ENCODE results near the gene LTO1. TPM values are rescaled to one million over a fixed set of nuclear protein-coding genes. Genes with fewer than 3 reads are reported as not detected.

The LTO1 gene
- total and polyA plus RNA-seq, 2 of the 13 experiments (the other 11 are each of a cell fraction or from before 2014, with no cell fraction given): 11.8 to 15.0 TPM

GRCh38 chr11:69656536-69657455 is 18.4 kb downstream of the LTO1 start:
- ChIA-PET POLR2A (interaction anchor here (1.2 to 6.1 kb wide), 5 partner anchors 11 to 359 kb away, joined by 7 to 128 read pairs (median 40); partner anchors contain the start of genes CCND1 and LTO1), CTCF (ENCODE audit: low intra/inter-chr PET ratio, low total read pairs) (no interaction called here)
- H3K4me2 ChIP-seq (ENCODE audit: low read depth, low read length): no peak overlapping the region
- BruUV-seq (replicated peaks): no TSS peak
- H3K36me3 ChIP-seq (replicated peaks in 1 of 2; ENCODE audit: control insufficient read depth in 1 of 2, insufficient read depth in 2 of 2, low read length in 2 of 2): peaks cover 0 to 19% of the 10 kb centered on the region in 2 experiments
- H3K27me3 ChIP-seq (ENCODE audit: control insufficient read depth in 1 of 2, insufficient read depth in 2 of 2, low read length in 2 of 2): no peaks in the 10 kb centered on the region
- TF ChIP-seq ZBTB49 (CRISPR knock-in tag; IDR thresholded peaks at IDR 0.05; ENCODE audit: borderline replicate concordance) (no peak), BRD4 (CRISPR knock-in tag; IDR thresholded peaks at IDR 0.05) (0 out of 2 replicates have a peak, but pooled peaks have one; percentile 15)
- H3K4me1 ChIP-seq (ENCODE audit: insufficient read depth, low read length): peaks cover 85% of the 10 kb centered on the region
- no peak for DNase-seq (ENCODE audit: low spot score)
- no peaks in the 10 kb centered on the region for H3K9me3 ChIP-seq (ENCODE audit: low read length)
- peak overlapping the region; percentile 67 for H3K9ac ChIP-seq (ENCODE audit: insufficient read depth, low read depth, low read length)
- ATAC-seq: no peak
- H3K4me3 ChIP-seq (replicated peaks in 1 of 3; ENCODE audit: insufficient read depth in 1 of 3, low read depth in 2 of 3, low read length in 3 of 3): no peak overlapping the region
- H3K27ac ChIP-seq (ENCODE audit: extremely low read length, insufficient read depth, low read length): peak overlapping the region; percentile 96
- no peaks in the 10 kb centered on the region for H3K79me2 ChIP-seq (ENCODE audit: insufficient read depth, low read length)
- 92% methylated on average over 16 of the region's 20 CpGs for WGBS (ENCODE audit: low lambda C conversion rate)
- FAIRE-seq: no peak
- H2AFZ ChIP-seq (ENCODE audit: low read length): no peak overlapping the region
- in situ Hi-C loops (cut with HindIII; ENCODE audit: extremely low pct_ligation_motif_present, low pct_unique_long_range_greater_than_20kb): loop anchor here (5.0 kb wide), 1 partner anchor 534 kb away; no protein-coding TSS in a partner anchor
- intact Hi-C loops (cut with micrococcal nuclease; ENCODE audit: unreplicated experiment): no loop called here
- H4K20me1 ChIP-seq (ENCODE audit: insufficient read depth, low read length): peaks cover under 1% of the 10 kb centered on the region; the same call in 1 of the 2 replicates

All from HepG2 (cell line).